ENCODE measurements around the gene PTBP2.

Gene PTBP2, protein sequence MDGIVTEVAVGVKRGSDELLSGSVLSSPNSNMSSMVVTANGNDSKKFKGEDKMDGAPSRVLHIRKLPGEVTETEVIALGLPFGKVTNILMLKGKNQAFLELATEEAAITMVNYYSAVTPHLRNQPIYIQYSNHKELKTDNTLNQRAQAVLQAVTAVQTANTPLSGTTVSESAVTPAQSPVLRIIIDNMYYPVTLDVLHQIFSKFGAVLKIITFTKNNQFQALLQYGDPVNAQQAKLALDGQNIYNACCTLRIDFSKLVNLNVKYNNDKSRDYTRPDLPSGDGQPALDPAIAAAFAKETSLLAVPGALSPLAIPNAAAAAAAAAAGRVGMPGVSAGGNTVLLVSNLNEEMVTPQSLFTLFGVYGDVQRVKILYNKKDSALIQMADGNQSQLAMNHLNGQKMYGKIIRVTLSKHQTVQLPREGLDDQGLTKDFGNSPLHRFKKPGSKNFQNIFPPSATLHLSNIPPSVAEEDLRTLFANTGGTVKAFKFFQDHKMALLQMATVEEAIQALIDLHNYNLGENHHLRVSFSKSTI

DNA sequence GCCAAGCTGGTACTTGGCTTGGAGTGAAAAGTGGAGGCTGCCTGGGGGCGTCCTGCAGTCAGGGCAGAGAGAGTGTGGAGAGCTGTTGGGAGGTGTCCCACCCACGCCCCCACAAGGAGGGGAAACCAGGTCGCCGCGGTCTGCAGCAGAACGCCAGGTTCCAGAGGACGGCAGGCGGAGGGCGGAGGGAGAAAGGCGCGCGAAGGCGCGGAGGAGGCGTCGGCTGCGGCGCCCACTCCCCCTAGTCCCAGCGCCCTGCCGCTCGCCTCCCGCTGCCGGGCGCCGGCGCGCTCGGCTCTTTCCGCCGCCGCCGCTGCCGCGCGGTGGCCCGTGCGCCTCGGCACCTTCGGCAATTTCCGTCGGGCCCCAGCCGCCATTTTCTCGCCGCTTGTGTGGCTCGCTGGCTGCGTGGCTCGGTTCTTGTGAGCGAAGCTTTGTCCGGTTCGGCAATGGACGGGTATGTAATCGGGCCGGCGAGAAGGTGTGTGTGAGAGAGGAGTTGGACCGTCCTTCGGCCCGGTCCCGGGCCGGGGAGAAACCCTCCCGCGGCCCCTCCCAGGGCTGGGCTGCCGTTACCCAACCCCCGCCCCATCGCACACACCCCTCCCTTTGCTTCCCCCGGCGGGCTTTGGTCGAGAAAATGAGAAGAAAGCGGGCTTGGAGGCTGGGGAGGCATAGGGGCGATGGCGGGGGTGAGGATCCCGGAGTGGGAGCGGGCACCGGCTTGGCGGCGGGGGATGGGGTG, at the start of gene PTBP2:
PTBP2 (plus strand) TSS at position 369 of the 745 bp plus-strand sequence; CDS start at position 450, 81 bp downstream.
- TF ChIP-seq, protein P1, sequence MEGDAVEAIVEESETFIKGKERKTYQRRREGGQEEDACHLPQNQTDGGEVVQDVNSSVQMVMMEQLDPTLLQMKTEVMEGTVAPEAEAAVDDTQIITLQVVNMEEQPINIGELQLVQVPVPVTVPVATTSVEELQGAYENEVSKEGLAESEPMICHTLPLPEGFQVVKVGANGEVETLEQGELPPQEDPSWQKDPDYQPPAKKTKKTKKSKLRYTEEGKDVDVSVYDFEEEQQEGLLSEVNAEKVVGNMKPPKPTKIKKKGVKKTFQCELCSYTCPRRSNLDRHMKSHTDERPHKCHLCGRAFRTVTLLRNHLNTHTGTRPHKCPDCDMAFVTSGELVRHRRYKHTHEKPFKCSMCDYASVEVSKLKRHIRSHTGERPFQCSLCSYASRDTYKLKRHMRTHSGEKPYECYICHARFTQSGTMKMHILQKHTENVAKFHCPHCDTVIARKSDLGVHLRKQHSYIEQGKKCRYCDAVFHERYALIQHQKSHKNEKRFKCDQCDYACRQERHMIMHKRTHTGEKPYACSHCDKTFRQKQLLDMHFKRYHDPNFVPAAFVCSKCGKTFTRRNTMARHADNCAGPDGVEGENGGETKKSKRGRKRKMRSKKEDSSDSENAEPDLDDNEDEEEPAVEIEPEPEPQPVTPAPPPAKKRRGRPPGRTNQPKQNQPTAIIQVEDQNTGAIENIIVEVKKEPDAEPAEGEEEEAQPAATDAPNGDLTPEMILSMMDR (IDR thresholded peaks at IDR 0.05), result no peak
- Histone ChIP-seq H3K36me3 (ENCODE audit: control insufficient read depth, insufficient read depth, low read length) (no peaks in the 10 kb centered on the region), H3K79me2 (peaks cover 4% of the 10 kb centered on the region), H2AFZ (peak within 1 kb of the TSS; percentile 94), H3K4me1 (no peaks in the 10 kb centered on the region), H3K9ac (peak within 1 kb of the TSS; percentile 87), H3K4me3 (ENCODE audit: low read depth, low read length) (peak within 1 kb of the TSS; percentile 66), H3K27me3 (ENCODE audit: control insufficient read depth, insufficient read depth, low read length) (no peaks in the 10 kb centered on the region), H3K4me2 (ENCODE audit: low read length) (peak within 1 kb of the TSS; percentile 86), H3K9me3 (ENCODE audit: control insufficient read depth, low read length) (no peaks in the 10 kb centered on the region), H3K27ac (peak within 1 kb of the TSS; percentile 88)

DNA sequence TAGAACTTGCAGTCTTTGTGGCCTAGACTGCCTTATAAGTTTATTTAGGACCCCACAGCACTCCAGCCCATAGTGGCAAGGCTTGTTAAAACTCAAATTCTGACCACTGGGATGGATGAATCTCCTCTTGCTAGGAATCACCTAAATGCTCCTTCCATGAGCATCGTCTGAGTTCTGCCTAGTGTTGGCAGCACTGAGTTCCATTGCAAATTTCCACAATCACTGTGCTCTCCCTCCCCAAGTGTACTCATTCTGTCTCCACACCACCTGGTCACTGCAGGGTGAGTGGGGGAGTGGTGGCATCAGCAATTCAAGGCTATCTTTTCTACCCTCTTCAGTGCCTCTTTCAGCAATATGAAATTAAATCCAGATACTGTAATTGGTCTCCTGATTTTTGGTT, 46.7 kb upstream of the PTBP2 start:
- H3K9me3 ChIP-seq (ENCODE audit: control insufficient read depth, low read length), result no peaks in the 10 kb centered on the region
- no peaks in the 10 kb centered on the region for H3K36me3 ChIP-seq (ENCODE audit: control insufficient read depth, insufficient read depth, low read length)
- H3K9ac ChIP-seq, result no peak overlapping the region
- TF ChIP-seq, protein P1 (IDR thresholded peaks at IDR 0.05), result no peak
- no peaks in the 10 kb centered on the region for H3K4me1 ChIP-seq
- no peak overlapping the region for H3K4me3 ChIP-seq (ENCODE audit: low read depth, low read length)
- H3K4me2 ChIP-seq (ENCODE audit: low read length), result no peak overlapping the region
- H3K27ac ChIP-seq, result no peak overlapping the region
- no peaks in the 10 kb centered on the region for H3K27me3 ChIP-seq (ENCODE audit: control insufficient read depth, insufficient read depth, low read length)
- no peaks in the 10 kb centered on the region for H3K79me2 ChIP-seq
- no peak overlapping the region for H2AFZ ChIP-seq

DNA sequence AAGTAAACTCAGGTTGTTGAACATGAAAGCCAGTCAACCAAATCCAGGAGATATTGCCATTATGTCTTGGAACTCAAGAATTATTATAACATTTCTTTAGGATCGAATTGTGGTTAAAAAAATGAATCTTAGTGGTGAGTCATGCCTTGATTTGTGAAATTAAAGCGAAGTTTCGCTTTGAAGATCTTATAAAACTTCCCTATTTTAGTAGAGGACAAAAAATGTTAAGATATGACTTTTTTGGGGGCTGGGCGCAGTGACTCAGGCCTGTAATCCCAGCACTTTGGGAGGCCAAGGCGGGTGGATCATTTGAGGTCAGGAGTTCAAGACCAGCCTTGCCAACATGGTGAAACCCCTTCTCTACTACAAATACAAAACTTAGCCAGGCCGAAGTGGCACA, 39.5 kb upstream of the PTBP2 start:
- no peak overlapping the region for H3K27ac ChIP-seq
- H3K4me2 ChIP-seq (ENCODE audit: low read length), result no peak overlapping the region
- H3K4me3 ChIP-seq (ENCODE audit: low read depth, low read length), result no peak overlapping the region
- H3K36me3 ChIP-seq (ENCODE audit: control insufficient read depth, insufficient read depth, low read length), result no peaks in the 10 kb centered on the region
- no peak overlapping the region for H3K9ac ChIP-seq
- no peaks in the 10 kb centered on the region for H3K9me3 ChIP-seq (ENCODE audit: control insufficient read depth, low read length)
- TF ChIP-seq, protein P1 (IDR thresholded peaks at IDR 0.05), result no peak
- no peaks in the 10 kb centered on the region for H3K27me3 ChIP-seq (ENCODE audit: control insufficient read depth, insufficient read depth, low read length)
- no peak overlapping the region for H2AFZ ChIP-seq
- H3K79me2 ChIP-seq, result no peaks in the 10 kb centered on the region
- H3K4me1 ChIP-seq, result no peaks in the 10 kb centered on the region

DNA sequence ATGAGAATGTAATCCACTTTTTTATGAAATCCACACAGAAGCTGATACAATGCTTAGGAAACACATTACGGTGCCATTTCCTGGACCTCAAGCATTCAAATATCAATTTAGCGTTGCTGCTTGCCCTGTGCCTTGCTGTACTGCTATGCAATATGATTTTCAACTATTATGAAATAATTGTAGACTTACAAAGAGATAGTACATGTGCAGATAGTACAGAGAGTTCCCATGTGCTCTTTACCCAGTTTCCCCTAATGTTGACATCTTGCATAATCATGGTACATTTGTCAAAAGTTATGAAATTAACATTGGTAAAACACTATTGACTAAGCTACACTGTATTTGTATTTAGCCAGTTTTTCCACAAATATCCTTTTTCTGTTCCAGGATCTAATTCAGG, 37.7 kb upstream of the PTBP2 start:
- Histone ChIP-seq H3K4me1 (no peaks in the 10 kb centered on the region), H3K79me2 (no peaks in the 10 kb centered on the region), H2AFZ (no peak overlapping the region), H3K9me3 (ENCODE audit: control insufficient read depth, low read length) (no peaks in the 10 kb centered on the region), H3K4me3 (ENCODE audit: low read depth, low read length) (no peak overlapping the region), H3K4me2 (ENCODE audit: low read length) (no peak overlapping the region), H3K27ac (no peak overlapping the region), H3K9ac (no peak overlapping the region), H3K36me3 (ENCODE audit: control insufficient read depth, insufficient read depth, low read length) (no peaks in the 10 kb centered on the region), H3K27me3 (ENCODE audit: control insufficient read depth, insufficient read depth, low read length) (no peaks in the 10 kb centered on the region)
- TF ChIP-seq, protein P1 (IDR thresholded peaks at IDR 0.05), result no peak
